Spleen (tissue), 7 donors: Measurements from ENCODE around the gene TP73.

ENCODE experiments used
- POLR2A ChIP-seq, 3 donors: fragments of 450-650 bp; IDR thresholded peaks; one replicate each; pipeline ENCODE4 v1.5.1; 2017; ENCODE audit warnings: antibody characterized with exemption in 3 of 3, mild to moderate bottlenecking in 1 of 3
- TF ChIP-seq, protein P1 (sequence below), 11 experiments: fragments of 200-600 bp in 7 of 11; fragments of 450-650 bp in 4 of 11; sonication (generic) in 4 of 11; IDR thresholded peaks in 8 of 11; conservative IDR thresholded peaks in 3 of 11; 1 replicate in 7 of 11; 2 replicates in 4 of 11; pipeline versions ENCODE4 v1.4.0 to v1.8.0; 2016 to 2021; ENCODE audit warnings: antibody characterized with exemption in 11 of 11, inconsistent platforms in 4 of 11, mild to moderate bottlenecking in 1 of 11
- donor health status: DM: no; HTN: no; CAD: no; lungs with moderate emphysema.
- donor health status: DM: no; HTN: no; CAD: no.
- donor health status: DM: no; HTN: no; CAD: no.

DNA sequence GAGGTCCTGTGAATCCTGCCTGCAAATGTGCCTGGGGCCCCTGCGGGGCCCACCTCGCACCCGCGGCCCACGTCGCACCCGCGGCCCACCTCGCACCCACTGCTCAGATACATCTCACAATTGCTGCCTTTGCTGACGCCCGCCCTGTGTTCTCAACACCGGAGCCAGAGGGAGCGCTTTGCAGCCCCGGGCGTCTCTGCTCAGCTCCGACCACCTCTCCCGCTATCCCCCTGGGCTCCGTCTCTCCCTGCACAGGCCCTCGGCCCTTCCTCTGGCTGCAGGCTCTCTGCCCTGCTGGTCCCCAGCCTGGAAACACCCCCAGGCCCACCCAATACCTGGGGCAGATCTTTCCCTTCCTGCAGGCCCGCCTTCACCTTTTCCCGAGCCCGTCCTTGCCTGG lies 44.8 kb downstream of the TP73 start:
- TF ChIP-seq, protein P1, sequence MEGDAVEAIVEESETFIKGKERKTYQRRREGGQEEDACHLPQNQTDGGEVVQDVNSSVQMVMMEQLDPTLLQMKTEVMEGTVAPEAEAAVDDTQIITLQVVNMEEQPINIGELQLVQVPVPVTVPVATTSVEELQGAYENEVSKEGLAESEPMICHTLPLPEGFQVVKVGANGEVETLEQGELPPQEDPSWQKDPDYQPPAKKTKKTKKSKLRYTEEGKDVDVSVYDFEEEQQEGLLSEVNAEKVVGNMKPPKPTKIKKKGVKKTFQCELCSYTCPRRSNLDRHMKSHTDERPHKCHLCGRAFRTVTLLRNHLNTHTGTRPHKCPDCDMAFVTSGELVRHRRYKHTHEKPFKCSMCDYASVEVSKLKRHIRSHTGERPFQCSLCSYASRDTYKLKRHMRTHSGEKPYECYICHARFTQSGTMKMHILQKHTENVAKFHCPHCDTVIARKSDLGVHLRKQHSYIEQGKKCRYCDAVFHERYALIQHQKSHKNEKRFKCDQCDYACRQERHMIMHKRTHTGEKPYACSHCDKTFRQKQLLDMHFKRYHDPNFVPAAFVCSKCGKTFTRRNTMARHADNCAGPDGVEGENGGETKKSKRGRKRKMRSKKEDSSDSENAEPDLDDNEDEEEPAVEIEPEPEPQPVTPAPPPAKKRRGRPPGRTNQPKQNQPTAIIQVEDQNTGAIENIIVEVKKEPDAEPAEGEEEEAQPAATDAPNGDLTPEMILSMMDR (IDR thresholded peaks at IDR 0.05 in 8 of 11, conservative IDR thresholded peaks at IDR 0.05 in 3 of 11): no peak
- no peak for TF ChIP-seq POLR2A (IDR thresholded peaks at IDR 0.05)
